Esophagus muscularis mucosa (tissue), 3 donors: ENCODE results near the gene UACA.

Experiments
- POLR2A ChIP-seq: fragments of 450-650 bp; IDR thresholded peaks from one replicate; pipeline ENCODE4 v1.6.1; 2017; ENCODE audit warnings: antibody characterized with exemption, moderate library complexity, mild to moderate bottlenecking, low read depth
- POLR2AphosphoS5 ChIP-seq, 2 donors: sonication (generic); formaldehyde crosslinking; IDR thresholded peaks; one replicate each; pipeline ENCODE4 v1.6.1; 2017; ENCODE audit warnings: antibody characterized with exemption in 2 of 2
- TF ChIP-seq, protein P1 (sequence below), 3 experiments: fragments of 200-600 bp in 2 of 3; fragments of 450-650 bp in 1 of 3; sonication (generic) in 2 of 3; IDR thresholded peaks; one replicate each; pipeline ENCODE4 v1.5.1; 2017 to 2019; ENCODE audit warnings: antibody characterized with exemption in 3 of 3, mild to moderate bottlenecking in 2 of 3, moderate library complexity in 1 of 3

DNA sequence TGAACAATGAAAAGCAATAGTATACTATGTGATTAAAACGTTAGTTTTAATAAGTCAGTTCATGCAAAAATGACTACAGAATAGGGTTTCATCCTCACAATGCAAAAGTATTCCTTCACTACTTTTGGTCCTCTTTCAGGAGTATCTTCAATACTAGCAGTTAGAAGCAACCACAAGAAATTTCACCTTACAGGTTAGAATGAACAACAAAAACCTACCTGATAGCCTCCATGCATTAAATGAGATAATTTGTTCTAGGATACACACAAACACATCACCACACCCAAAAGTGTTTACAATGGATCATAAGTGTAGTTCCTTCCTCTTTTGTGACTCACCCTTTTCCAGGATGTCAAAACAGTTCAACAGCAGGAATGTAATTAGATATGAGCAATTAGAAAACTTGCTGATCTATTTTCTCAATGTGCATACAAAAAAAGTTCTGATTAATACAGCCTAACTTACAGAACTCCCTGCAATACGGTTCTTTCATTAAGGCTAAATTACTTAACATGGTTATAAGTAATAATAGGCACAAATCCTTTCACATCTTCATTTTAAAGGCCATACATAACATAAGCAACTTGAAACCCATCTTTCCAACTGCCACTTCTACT, 21.6 kb downstream of the UACA start:
- TF ChIP-seq, protein P1, sequence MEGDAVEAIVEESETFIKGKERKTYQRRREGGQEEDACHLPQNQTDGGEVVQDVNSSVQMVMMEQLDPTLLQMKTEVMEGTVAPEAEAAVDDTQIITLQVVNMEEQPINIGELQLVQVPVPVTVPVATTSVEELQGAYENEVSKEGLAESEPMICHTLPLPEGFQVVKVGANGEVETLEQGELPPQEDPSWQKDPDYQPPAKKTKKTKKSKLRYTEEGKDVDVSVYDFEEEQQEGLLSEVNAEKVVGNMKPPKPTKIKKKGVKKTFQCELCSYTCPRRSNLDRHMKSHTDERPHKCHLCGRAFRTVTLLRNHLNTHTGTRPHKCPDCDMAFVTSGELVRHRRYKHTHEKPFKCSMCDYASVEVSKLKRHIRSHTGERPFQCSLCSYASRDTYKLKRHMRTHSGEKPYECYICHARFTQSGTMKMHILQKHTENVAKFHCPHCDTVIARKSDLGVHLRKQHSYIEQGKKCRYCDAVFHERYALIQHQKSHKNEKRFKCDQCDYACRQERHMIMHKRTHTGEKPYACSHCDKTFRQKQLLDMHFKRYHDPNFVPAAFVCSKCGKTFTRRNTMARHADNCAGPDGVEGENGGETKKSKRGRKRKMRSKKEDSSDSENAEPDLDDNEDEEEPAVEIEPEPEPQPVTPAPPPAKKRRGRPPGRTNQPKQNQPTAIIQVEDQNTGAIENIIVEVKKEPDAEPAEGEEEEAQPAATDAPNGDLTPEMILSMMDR (IDR thresholded peaks at IDR 0.05): no peak
- TF ChIP-seq POLR2AphosphoS5 (IDR thresholded peaks at IDR 0.05): no peak
- no peak for TF ChIP-seq POLR2A
